Stimulated activated CD4-positive, alpha-beta T cell treated with anti-CD3 and anti-CD28 coated beads, Interleukin-15, amount 100 ng/mL, for 1 hour (primary cell): ENCODE results near the gene CDC42BPB.

ENCODE experiments used
- DNase-seq, 2 donors: peaks; one replicate each; pipeline ENCODE4 v3.0.0-alpha.2; 2020; ENCODE audit warnings: low read depth in 1 of 2, low spot score in 1 of 2

The CDC42BPB gene

DNA sequence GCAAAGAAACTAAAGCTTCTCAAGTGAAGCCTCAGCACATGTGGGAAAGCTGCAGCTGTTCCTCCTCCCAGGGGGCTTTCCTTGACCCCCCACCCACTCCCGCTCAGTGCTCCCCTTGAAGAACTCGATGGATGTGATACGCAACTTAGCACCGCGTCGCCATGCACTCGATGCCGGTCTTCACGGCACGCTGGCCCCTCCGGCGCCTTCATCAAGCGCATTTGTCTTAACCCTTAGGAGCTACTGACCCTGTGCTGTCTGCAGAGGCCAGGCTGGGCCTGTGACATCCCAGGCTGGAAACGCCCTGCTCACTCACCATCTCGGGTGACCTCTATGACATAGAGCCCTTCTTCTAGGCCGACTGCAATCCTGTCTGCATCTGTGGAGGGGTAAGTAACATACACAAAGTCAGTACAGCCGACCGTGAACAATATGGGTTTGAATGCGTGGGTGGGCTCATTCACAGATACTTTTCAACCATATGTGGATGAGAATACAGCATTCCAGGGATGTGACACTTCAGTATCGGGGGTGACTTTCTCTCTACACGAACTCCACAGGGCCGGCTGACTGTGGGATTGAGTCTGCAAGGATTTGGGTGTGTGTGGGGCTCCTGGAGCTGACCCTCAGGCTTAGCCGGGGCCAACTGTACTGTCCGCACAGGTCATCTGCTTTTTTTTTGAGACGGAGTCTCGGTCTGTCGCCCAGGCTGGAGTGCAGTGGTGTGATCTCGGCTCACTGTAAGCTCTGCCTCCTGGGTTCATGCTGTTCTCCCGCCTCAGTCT, 111.8 kb downstream of the CDC42BPB start:
- no peak for DNase-seq

DNA sequence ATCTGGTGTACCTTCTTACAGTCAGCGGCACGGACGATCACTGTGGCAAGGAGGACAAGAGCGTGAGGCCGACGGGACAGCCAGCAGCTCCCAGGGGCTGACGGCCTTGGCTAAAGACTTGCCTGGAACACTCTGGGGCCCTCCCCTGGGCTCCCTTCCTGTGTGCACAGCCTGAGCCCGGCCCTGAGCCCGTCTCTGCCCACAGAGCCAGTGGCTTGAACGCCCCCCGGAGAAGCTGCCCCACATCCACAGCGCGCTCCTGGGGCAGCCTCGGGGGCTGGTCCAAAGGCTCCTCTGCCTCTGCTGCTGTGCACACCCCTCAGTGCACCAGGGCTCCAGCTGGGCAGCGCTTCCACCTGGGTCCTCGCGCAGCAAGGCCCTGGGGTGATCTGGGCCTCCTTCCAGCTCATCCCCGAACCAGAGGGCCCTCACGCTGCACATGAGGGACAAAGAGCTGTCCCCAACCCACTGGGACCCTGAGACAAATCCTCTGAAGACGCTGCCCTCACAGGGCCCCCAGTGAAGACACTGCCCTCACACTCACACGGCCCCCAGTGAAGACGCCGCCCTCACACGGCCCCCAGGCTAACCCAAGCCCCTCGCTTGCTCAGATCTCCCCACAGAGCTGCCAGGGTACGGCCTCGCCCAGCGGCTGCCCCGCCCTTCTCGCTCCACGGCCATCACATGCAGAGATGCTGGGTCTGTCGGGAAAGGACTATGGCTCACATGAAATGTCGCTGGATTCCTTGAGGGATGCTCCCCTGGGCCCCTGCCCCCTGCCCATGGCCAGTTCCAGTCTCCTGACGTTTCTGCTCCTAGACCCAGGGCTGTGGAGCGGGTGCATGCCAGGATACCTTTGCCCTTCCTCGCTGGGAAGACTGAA, 112.7 kb downstream of the CDC42BPB start:
- DNase-seq: no peak

DNA sequence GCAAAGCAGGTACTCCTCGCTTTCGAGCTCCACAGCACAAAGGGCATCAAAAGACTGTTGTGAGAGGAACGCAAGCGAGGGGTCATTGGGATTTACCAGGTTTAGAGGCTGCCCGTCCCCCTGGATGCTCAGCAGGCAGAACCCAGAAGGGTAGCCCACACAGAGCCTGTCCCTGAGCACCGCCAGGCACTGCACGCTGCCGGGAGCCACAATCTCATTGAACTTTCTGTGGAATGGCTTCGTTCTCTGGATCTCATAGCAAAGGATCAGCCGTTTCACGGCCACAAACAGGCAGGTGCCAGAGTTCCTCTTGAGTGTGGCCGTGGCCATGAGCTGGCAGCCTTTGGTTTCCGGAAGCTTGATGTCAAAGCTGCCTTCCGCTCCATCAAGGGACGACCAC, 113.4 kb downstream of the CDC42BPB start:
- no peak for DNase-seq

DNA sequence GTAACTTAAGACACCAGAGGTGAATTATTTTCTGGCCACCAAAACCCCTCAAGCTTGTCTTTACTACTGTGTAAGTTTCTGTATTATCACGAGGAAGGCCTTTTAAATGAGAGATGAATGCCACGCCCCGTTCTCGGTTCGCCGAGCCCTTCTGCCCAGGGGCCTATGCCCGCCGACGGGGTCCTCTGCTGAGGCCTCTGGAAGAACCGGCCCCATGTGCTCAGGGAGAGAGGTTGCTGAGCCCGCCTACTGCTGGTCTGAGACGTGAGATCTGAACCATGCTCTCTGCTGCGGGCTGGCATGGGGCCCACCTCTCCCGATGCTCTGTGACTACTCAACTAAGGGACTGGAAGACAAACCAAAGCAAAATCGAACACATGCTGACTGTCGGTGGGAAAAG, 113.9 kb downstream of the CDC42BPB start:
- DNase-seq: no peak

DNA sequence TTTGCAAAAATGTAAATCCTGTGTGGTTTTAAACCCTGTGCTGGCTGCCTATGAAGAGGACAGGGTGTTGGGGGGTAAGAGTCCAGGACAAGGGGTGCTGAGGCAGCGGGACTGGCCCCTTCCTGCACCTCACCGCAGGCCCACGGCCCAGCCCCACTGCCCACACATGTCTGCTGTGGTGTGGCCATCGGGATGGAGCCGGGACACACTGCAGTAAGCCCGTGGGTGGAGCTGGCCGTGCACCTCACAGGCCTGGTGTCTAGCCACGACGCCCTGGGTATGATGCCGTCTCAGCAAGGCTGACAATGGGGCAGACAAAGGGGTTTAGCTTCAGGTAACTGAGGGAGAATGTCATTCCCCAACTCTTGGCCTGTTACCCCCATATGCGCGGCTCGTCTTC, 115.3 kb downstream of the CDC42BPB start:
- DNase-seq: no peak

DNA sequence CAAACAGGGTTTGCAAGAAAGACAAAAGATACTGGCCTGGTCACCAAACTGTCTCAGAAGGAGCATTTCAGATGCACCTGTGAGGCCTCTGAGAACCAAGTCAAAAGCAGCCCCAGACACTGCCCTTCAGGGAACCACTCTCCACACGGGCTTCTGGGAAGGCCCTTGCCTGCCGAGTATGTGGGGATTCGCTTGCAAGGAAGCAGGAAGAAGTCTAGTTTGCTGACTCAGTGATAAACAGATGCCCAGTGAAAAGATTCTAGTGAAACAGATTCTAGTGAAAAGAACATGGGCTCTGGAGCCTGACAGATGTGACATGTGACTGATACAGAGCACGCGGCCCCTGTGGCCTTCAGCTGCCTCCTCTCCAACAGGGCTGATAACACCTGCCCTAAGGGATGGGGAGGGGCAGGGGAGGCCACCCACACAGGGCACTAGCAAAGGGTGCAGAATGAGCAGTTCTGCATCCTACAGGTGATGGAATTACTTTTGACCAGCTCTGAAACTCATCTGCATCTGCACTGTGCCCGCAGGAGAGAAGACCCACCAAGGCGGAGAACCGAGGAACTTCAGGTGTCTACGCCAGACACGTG, 115.8 kb downstream of the CDC42BPB start:
- DNase-seq: no peak

DNA sequence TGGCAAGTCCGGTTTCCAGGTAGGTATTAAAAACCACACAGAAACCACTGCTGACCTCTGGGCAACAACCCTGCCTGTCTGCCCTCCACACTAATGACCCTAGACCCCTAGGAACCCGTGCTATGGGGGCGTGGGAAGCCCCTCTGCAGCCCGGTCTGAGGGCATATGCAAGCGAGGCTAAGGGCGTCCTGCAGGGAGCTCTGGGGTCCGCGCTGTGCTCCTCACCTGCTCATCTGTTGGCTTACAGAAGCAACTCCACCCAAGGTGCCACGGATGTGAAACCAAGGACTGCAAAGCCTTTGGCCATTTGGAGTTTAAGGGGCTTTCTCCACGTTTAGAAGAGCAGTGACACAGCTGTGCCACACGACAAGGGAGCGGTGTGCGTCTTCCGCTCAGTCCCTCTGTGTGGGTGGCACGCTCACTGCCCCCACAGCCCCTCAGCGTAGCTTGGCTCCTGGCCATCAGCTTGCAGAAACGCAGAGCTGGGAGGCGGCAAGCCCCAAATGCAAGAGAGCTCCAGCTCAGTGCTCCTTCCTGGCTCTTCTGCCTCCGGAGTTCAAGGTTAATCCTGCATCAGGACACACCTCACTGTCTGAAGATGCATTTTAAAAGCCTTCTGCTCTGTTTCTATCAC, 116.5 kb downstream of the CDC42BPB start:
- DNase-seq: no peak

DNA sequence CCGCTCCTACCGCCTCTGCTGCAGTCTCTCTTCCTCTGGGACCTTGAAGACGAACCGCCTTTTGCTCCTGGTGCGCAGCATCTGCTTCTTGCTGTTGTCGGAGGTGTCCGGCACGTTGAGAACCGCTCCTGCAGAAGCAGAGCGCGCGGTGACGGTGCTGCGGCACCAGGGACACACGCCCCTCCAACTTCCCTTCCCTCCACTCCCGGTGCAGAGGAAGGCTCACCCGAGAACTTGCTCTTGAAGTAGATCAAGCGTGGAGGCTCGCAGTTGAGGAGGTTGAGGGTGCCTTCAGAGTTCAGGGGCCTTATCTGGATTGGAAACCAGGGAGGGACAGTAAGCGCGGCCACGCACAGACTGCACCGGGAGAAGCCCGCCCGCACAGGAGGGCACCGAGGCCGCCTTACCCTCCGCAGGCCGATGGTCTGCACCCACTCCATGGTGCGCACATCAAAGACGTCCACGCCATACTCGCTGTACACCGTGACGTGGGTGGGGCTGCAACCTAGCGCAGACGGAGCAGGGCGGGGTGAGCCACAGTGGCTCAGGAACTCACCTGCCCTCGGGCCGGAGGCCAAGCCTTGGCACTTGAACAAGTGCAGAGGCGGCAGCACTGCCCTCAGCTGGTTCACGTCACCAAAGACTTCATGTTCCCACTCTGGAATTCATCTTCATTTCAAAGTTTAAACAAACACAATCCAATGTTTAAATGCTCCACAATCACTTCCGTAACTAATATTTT, 117.4 kb downstream of the CDC42BPB start:
- no peak for DNase-seq

DNA sequence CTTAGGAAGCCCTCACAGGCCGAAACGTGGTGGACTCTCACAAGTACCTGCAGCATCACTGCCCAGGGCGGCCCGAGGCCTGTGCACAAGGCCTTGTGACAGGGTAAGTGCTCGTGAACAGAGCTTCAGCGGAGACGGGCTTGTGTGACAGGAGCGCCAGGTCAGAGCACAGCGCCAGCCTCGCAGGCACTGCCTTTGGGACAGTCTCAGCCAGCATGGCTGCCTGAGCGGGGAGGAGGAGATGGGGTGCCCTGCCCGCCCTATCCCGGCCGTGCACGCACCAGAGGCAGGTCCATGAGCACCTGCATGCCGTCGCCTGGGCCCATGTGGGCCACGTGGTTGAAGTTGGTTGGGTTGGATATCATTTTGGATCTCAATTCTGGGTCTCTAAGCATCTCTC, 118.0 kb downstream of the CDC42BPB start:
- DNase-seq: no peak

DNA sequence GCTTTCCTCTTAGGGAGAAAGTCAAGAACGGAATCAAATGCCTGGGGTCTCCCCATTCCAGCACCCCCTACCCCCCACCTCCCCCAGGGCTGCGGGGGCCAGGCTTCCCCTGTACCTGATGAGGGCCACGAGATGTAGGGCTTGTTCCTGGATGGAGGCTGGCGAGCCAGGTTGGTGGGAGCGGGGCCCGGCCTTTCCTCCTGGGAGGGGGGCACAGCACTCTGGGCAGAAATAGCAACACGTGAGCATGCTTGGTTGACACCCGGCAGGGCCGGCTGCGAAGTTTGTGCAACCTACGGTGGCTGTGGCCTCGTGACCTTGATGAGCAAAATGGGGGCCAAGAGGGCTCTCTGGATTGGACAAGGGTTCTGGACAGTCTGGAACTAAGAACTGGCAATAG, 119.2 kb downstream of the CDC42BPB start:
- DNase-seq: no peak

DNA sequence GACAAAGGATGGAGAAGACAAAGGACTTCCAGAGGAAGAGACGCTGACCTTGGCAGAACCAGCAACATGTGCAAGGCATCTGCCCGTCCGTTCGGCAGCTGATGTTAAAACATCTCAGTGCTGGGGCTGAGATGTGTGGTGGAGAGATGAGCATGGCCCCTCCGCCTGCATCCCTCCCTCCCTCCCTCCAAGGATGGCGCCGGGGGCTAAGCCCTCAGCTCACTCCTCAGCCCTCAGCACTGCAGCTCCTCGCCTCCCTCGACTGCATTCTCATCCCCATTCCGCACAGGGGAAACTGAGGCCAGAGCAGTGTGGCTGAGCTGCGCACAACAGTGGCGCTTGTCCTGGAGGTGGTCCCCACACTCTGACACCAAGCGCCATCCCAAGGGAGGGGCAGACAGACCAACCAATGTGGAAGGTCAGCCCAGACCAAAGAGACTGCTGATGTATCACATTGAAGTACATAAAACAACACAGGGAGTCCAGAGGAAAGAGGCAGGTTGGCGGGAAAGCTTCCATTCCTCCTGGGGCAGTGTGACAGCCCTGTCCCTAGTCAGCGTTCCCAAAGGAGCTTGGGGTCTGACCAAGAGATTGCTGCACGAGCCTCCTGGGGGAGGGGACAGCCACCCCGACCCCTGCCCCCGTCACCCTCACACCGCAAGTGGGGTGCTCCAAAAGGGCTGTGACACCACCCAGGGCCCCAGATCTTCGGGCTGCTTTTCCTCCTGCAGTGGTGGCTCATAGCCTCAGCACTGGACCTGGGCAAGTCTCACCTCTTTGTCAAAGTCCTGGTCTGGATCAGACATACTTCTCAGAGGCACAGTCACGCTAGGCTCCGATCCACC, 119.8 kb downstream of the CDC42BPB start:
- DNase-seq: no peak

DNA sequence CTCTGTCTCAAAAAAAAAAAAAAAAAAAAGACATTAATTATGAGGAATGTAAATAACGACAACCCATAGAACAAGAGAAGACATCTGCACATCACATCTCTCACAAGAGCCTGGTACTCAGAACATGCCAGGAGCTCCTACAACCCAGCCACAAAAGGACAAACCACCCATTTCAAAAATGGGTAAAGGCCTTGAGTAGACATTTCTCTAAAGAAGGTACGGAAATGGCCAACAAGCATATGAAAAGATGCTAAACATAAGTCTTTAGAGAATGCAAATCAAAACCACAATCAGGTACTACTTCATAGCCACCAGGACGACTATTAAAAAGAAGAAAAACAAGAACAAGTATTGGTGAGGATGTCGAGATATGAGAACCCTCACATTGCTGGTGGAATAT, 121.6 kb downstream of the CDC42BPB start:
- DNase-seq: no peak

DNA sequence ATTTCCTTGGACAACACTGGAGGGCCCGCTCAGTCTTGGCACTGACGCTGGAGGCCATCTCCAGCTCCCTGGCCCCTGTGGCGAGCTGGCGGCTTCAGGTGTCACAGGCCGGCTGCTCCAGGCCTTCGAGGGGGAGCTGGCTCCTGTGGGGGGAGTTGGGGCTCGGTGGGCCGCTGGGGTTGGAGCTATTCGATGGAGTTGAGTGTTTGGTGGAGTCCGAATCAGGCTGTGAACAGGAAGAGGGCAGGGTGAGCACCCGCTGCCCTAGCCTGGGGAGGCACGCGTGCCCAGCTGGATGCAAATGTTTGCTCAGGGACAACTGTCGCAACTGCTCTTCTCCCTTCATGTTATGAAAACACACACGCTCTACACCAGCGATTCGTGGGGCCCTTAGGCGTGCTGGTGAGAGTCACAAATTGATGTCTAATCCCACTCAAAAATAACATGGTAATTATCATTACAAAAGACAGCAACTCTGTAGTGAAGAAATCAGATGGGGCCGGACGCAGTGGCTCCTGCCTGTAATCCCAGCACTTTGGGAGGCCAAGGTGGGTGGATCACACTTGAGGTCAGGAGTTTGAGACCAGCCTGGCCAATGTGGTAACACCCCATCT, 123.6 kb downstream of the CDC42BPB start:
- no peak for DNase-seq

DNA sequence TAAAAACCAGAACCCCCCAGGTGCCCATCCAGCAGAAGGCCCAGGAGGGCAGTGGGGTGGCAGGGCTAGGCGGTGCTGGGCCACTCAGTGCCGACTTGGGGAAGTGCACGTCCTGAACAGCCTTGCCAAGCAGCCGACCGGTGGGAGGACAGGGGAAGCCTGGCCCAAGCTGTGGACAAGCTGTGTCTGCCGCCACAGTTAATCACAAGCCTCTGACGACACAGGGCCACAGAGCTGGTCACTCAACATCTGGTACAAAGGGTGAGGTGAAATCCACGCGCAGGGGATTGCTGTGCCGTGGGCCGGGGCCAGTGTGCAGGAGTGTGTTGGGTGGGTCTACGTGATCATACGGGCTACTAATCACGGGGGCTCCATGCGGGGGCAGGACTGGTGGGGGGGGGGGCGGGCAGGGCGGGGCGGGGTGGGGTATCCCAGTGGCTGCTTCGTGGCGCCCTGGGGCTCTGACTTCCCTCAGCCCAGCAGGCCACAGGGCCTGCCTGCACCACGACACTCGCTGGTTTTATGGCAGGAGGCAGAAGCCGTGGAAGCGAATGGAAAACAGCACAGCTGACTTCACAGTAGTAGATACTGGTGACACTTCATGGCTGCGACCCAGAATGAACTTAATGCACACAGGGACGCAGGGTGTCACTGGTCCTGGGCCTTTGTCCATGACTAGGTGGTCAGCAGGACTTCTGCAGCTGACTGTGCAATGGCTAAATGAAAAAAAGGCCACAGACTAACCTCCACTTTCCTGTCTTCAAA, 124.7 kb downstream of the CDC42BPB start:
- no peak for DNase-seq

DNA sequence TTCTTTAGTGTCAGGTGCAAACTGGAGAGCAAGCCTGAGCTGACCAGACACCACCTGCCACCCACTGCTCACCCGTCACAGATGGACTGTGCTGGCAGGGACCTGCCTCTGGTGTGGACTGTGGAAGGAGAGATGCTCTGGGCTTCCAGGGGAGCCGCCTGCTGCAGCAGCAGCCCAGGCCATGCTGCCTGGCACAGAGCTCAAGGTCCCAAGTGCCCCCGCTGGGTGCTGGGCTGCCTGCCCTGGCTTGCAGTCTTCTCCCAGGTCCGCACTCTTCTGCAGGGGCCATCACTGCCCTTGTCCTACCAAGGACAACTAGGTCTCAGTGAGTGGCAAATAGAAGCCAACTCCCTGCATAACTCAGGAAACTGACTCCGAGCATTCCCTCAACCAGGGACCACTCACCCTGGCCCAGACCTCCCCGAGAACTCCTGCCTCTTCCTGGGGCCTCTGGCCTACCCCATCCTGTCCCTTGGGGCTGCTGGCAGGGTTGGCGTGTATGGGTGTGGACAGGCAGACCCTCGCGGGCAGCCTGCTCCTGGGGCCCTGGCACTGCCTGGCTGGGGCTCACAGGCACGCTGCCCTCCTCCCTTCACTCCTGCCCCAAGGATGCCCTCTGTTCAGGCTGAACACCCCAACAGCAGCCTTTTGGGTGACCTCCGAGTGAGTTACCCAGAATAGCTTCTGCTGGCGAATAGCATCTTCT, 125.6 kb downstream of the CDC42BPB start:
- no peak for DNase-seq

DNA sequence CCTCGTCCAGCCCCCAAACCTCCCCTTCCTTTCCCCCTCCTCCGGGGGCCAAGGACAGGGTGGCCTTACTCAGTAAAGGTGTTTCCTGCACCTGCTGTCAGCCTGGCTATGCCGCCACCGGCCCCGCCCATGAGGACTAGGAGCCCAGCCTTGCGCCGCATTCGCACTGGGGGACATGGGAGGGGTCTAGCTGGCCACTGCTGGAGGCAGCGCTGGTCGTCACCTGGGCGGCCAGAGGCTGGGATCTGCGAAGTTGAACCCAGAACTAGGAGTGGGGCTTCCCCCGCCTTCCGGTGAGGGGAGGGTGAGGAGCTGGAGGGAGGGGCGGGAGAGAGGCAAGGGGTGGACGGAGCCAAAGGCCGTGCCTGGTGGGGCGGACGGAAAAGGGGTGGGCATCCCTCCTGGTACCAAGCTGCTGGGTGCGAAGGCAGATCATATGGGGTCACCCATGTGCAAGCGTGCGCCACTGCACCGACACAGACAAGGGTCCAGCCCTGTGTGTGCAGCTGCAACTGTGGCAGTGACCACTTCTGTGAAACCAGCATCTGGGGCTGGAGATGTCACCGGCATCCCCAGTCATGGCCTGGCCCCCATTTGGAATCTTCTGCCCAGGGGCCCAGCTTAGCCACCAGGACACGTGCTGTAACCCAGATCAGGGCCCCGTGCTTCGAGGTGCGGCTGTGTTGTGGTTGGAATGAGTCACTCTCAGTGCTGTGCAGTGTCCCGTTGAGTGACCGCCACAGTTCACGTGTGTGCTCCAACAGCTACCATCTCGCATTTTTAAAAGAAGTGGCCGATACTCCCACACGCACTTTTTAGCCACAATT, 126.4 kb downstream of the CDC42BPB start:
- DNase-seq: no peak

DNA sequence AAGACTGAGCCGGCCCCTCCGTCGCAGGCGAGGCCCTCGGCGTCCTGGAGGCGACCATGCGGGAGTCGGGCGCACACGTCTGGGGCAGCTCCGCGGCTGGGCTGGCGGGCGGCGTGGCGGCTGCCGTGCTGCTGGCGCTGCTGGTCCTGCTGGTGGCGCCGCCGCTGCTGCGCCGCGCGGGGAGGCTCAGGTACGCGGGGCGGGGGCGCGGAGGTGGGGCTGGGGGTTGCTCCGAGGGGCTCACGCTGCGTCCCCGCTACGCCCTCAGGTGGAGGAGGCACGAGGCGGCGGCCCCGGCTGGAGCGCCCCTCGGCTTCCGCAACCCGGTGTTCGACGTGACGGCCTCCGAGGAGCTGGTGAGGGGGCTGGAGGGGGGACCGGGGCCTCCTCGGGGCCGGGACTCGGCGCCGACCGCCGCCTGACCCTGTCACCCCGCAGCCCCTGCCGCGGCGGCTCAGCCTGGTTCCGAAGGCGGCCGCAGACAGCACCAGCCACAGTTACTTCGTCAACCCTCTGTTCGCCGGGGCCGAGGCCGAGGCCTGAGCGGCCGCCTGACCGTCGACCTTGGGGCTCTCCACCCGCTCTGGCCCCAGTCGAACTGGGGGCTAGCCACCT, 127.1 kb downstream of the CDC42BPB start:
- no peak for DNase-seq
